Activated T-cell treated with anti-CD3 and anti-CD28 coated beads, Interleukin-2, amount 50 U/mL, for 24 hours (primary cell): ENCODE results near the gene GPX4.
"Not testable (repeated sequence)": the region's sequence is repeated elsewhere in the genome, so short reads cannot be mapped to it uniquely, and the experiment has no call there.

Experiments
- DNase-seq: peaks from one replicate; pipeline ENCODE4 v3.0.0-alpha.2; 2020
- H3K27ac Mint-ChIP-seq: 2 replicates; pipeline ENCODE4 v1.8.0; 2020; ENCODE audit warnings: mild to moderate bottlenecking, mixed read lengths
- H3K27me3 Mint-ChIP-seq: 2 replicates; pipeline ENCODE4 v1.8.0; 2020; ENCODE audit warnings: mixed read lengths
- H3K36me3 Mint-ChIP-seq: 2 replicates; pipeline ENCODE4 v1.8.0; 2020; ENCODE audit warnings: low read depth, mixed read lengths
- H3K4me1 Mint-ChIP-seq: 2 replicates; pipeline ENCODE4 v1.8.0; 2020; ENCODE audit warnings: low read depth, mixed read lengths
- H3K4me3 Mint-ChIP-seq: 2 replicates; pipeline ENCODE4 v1.8.0; 2020; ENCODE audit warnings: mild to moderate bottlenecking, moderate library complexity, mixed read lengths
- H3K9me3 Mint-ChIP-seq: 2 replicates; pipeline ENCODE4 v1.8.0; 2020; ENCODE audit warnings: mixed read lengths

The GPX4 gene

GRCh38 chr19:1109697-1110671 lies 6.2 kb downstream of the GPX4 start:
- no peaks in the 10 kb centered on the region for H3K9me3 Mint-ChIP-seq
- peak overlapping the region; percentile 26 for H3K27ac Mint-ChIP-seq
- no peaks in the 10 kb centered on the region for H3K27me3 Mint-ChIP-seq
- peaks cover 8% of the 10 kb centered on the region for H3K4me1 Mint-ChIP-seq
- no peak for DNase-seq
- no peak overlapping the region for H3K4me3 Mint-ChIP-seq
- peaks cover 68% of the 10 kb centered on the region for H3K36me3 Mint-ChIP-seq

GRCh38 chr19:1110809-1111640 lies 7.2 kb downstream of the GPX4 start:
- DNase-seq, result no peak
- no peak overlapping the region for H3K4me3 Mint-ChIP-seq
- no peaks in the 10 kb centered on the region for H3K9me3 Mint-ChIP-seq
- H3K4me1 Mint-ChIP-seq, result peaks cover 2% of the 10 kb centered on the region
- peaks cover 70% of the 10 kb centered on the region for H3K36me3 Mint-ChIP-seq
- no peaks in the 10 kb centered on the region for H3K27me3 Mint-ChIP-seq
- peak overlapping the region; percentile 76 for H3K27ac Mint-ChIP-seq

GRCh38 chr19:1111641-1112267 lies 8.0 kb downstream of the GPX4 start:
- Mint-ChIP-seq H3K4me3 (no peak overlapping the region), H3K36me3 (peaks cover 70% of the 10 kb centered on the region), H3K9me3 (no peaks in the 10 kb centered on the region), H3K4me1 (peaks cover 2% of the 10 kb centered on the region), H3K27ac (peak overlapping the region; percentile 26), H3K27me3 (no peaks in the 10 kb centered on the region)
- no peak for DNase-seq

- Mint-ChIP-seq H3K27me3 (no peaks in the 10 kb centered on the region), H3K9me3 (no peaks in the 10 kb centered on the region), H3K27ac (peak overlapping the region; percentile 76), H3K36me3 (peaks cover 68% of the 10 kb centered on the region), H3K4me3 (no peak overlapping the region), H3K4me1 (no peaks in the 10 kb centered on the region)
- DNase-seq, result no peak
These were observed 8.7 kb downstream of the GPX4 start for GRCh38 chr19:1112268-1113029.

- DNase-seq, result peak; percentile 88
- H3K27ac Mint-ChIP-seq, result peak overlapping the region; percentile 55
- no peak overlapping the region for H3K4me3 Mint-ChIP-seq
- H3K4me1 Mint-ChIP-seq, result no peaks in the 10 kb centered on the region
- H3K27me3 Mint-ChIP-seq, result no peaks in the 10 kb centered on the region
- peaks cover 74% of the 10 kb centered on the region for H3K36me3 Mint-ChIP-seq
- H3K9me3 Mint-ChIP-seq, result no peaks in the 10 kb centered on the region
These were observed 9.5 kb downstream of the GPX4 start for GRCh38 chr19:1113030-1113985.

GRCh38 chr19:1113986-1114483 lies 10.2 kb downstream of the GPX4 start:
- no peak overlapping the region for H3K27ac Mint-ChIP-seq
- no peak overlapping the region for H3K4me3 Mint-ChIP-seq
- H3K27me3 Mint-ChIP-seq, result no peaks in the 10 kb centered on the region

GRCh38 chr19:1114728-1115127 lies 10.9 kb downstream of the GPX4 start:
- not testable (repeated sequence) for H3K4me3 Mint-ChIP-seq, DNase-seq, H3K27me3 Mint-ChIP-seq, H3K9me3 Mint-ChIP-seq, H3K4me1 Mint-ChIP-seq
- H3K36me3 Mint-ChIP-seq, result peaks cover 81% of the 10 kb centered on the region
- H3K27ac Mint-ChIP-seq, result peak overlapping the region; percentile 44

More at GRCh38 chr19:1113986-1114483, 10.2 kb downstream of the GPX4 start:
- H3K36me3 Mint-ChIP-seq, result peaks cover 79% of the 10 kb centered on the region
- H3K9me3 Mint-ChIP-seq, result no peaks in the 10 kb centered on the region
- H3K4me1 Mint-ChIP-seq, result no peaks in the 10 kb centered on the region
- no peak for DNase-seq

- no peak overlapping the region for H3K27ac Mint-ChIP-seq
These were observed 12.0 kb downstream of the GPX4 start for GRCh38 chr19:1115646-1116420.

GRCh38 chr19:1116726-1117581 lies 13.2 kb downstream of the GPX4 start:
- Mint-ChIP-seq H3K27ac (no peak overlapping the region), H3K36me3 (peaks cover 86% of the 10 kb centered on the region), H3K9me3 (no peaks in the 10 kb centered on the region), H3K4me3 (no peak overlapping the region), H3K27me3 (no peaks in the 10 kb centered on the region), H3K4me1 (no peaks in the 10 kb centered on the region)
- DNase-seq, result no peak

More at GRCh38 chr19:1115646-1116420, 12.0 kb downstream of the GPX4 start:
- Mint-ChIP-seq H3K4me3 (no peak overlapping the region), H3K4me1 (no peaks in the 10 kb centered on the region), H3K27me3 (no peaks in the 10 kb centered on the region), H3K36me3 (peaks cover 81% of the 10 kb centered on the region), H3K9me3 (no peaks in the 10 kb centered on the region)
- no peak for DNase-seq

- peaks cover 86% of the 10 kb centered on the region for H3K36me3 Mint-ChIP-seq
- no peaks in the 10 kb centered on the region for H3K27me3 Mint-ChIP-seq
- no peaks in the 10 kb centered on the region for H3K4me1 Mint-ChIP-seq
- H3K9me3 Mint-ChIP-seq, result no peaks in the 10 kb centered on the region
- H3K4me3 Mint-ChIP-seq, result no peak overlapping the region
- DNase-seq, result no peak
- no peak overlapping the region for H3K27ac Mint-ChIP-seq
These were observed 13.9 kb downstream of the GPX4 start for GRCh38 chr19:1117654-1118053.

- Mint-ChIP-seq H3K27me3 (no peaks in the 10 kb centered on the region), H3K27ac (no peak overlapping the region), H3K4me3 (no peak overlapping the region), H3K36me3 (peaks cover 86% of the 10 kb centered on the region), H3K9me3 (no peaks in the 10 kb centered on the region), H3K4me1 (peaks cover 2% of the 10 kb centered on the region)
- no peak for DNase-seq
These were observed 15.2 kb downstream of the GPX4 start for GRCh38 chr19:1118999-1119398.
